ENCODE data around the gene COLEC12.

DNA sequence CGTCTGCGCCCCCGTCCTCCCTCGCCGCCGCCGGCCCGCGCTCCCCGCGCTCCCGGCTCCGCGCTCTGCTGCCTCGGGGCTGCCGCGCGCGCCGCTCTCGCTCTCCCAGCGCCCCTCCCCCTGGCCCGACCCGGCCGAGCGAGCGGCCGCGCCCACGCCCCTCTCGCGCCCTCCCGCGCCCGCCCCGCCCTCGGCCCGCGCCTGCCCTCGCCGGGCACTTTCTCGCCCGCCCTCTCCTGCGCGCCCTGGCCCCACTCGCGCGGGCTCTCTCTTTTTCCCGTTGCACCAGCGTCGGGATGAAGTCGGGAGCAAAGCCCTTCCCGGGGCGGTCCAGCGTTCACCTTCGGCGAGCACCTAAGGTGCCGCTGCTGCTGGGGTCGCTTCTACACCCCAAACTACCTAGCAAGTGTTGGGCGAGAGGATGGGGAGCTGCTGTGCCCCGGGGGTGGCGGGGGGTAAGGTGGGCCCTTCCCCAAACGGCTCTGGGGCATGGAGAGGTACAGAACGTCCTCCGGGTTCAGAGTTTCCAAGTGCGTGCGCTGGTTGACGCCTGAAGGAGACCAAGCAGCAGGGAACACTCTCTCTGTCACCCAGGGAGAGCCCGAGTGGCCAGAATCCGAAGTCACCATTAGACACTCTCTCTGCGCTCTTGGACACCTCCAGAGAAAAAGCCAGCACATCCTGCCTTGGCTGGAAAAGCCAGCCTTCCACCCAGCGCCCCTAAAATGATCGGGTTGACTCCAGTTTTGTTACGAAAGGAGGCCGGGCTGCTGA lies at the start of gene COLEC12:
- TF ChIP-seq, protein P1, sequence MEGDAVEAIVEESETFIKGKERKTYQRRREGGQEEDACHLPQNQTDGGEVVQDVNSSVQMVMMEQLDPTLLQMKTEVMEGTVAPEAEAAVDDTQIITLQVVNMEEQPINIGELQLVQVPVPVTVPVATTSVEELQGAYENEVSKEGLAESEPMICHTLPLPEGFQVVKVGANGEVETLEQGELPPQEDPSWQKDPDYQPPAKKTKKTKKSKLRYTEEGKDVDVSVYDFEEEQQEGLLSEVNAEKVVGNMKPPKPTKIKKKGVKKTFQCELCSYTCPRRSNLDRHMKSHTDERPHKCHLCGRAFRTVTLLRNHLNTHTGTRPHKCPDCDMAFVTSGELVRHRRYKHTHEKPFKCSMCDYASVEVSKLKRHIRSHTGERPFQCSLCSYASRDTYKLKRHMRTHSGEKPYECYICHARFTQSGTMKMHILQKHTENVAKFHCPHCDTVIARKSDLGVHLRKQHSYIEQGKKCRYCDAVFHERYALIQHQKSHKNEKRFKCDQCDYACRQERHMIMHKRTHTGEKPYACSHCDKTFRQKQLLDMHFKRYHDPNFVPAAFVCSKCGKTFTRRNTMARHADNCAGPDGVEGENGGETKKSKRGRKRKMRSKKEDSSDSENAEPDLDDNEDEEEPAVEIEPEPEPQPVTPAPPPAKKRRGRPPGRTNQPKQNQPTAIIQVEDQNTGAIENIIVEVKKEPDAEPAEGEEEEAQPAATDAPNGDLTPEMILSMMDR (IDR thresholded peaks at IDR 0.05), result no peak
- no peak for TF ChIP-seq POLR2A (IDR thresholded peaks at IDR 0.05)
